HepG2 (cell line): ENCODE results near the gene PRRT1B. TPM values are rescaled to one million over a fixed set of nuclear protein-coding genes. Genes with fewer than 3 reads are reported as not detected.
A peak's percentile ranks its signal among the peaks of the same experiment; 100 is the strongest.

Experiments used
- AGO1 ChIP-seq: fragments of 200-400 bp; formaldehyde crosslinking; IDR thresholded peaks from 2 replicates; pipeline ENCODE4 v1.6.1; 2017; ENCODE audit warnings: mild to moderate bottlenecking, low read depth, low read length, moderate library complexity; ENCODE audit not compliant: poor library complexity, severe bottlenecking
- AGO2 ChIP-seq: fragments of 200-400 bp; formaldehyde crosslinking; optimal IDR thresholded peaks from 2 replicates; pipeline ENCODE3; 2017; ENCODE audit warnings: mild to moderate bottlenecking, low read depth, low read length, moderate library complexity
- CSRNP1 ChIP-seq: sonication (generic); formaldehyde crosslinking; IDR thresholded peaks from 2 replicates; pipeline ENCODE4 v1.8.1; 2023; ENCODE audit warnings: mild to moderate bottlenecking, missing genetic modification reagents
- EED ChIP-seq: sonication (generic); formaldehyde crosslinking; IDR thresholded peaks from 2 replicates; pipeline ENCODE4 v1.5.0; 2020; ENCODE audit warnings: mild to moderate bottlenecking, missing genetic modification reagents
- ELF4 ChIP-seq: sonication (generic); formaldehyde crosslinking; IDR thresholded peaks from 2 replicates; pipeline ENCODE4 v1.5.0; 2020; ENCODE audit warnings: missing genetic modification reagents, mild to moderate bottlenecking, moderate library complexity, borderline replicate concordance
- GABPB1 ChIP-seq: IDR thresholded peaks from 2 replicates; pipeline ENCODE4 v1.6.1; 2016; ENCODE audit warnings: mild to moderate bottlenecking, missing genetic modification reagents, moderate library complexity, missing compliant biosample characterization
- KDM2A ChIP-seq: sonication (generic); formaldehyde crosslinking; IDR thresholded peaks from 2 replicates; pipeline ENCODE4 v1.4.0; 2020; ENCODE audit warnings: low read depth, missing genetic modification reagents, borderline replicate concordance
- MTF1 ChIP-seq: sonication (generic); formaldehyde crosslinking; IDR thresholded peaks from 2 replicates; pipeline ENCODE4 v1.5.0; 2020; ENCODE audit warnings: missing genetic modification reagents
- NFYB ChIP-seq: sonication (generic); formaldehyde crosslinking; IDR thresholded peaks from 2 replicates; pipeline ENCODE4 v1.4.0; 2020; ENCODE audit warnings: missing genetic modification reagents
- PHF21A ChIP-seq: sonication (generic); formaldehyde crosslinking; IDR thresholded peaks from 2 replicates; pipeline ENCODE4 v1.5.0; 2020; ENCODE audit warnings: mild to moderate bottlenecking, missing genetic modification reagents
- PREB ChIP-seq: sonication (generic); formaldehyde crosslinking; IDR thresholded peaks from 2 replicates; pipeline ENCODE4 v1.4.0; 2020; ENCODE audit warnings: missing genetic modification reagents
- PRMT3 ChIP-seq: sonication (generic); formaldehyde crosslinking; IDR thresholded peaks from 2 replicates; pipeline ENCODE4 v1.8.1; 2022; ENCODE audit warnings: low read depth, mild to moderate bottlenecking, moderate library complexity, missing genetic modification reagents, borderline replicate concordance
- RFX3 ChIP-seq: IDR thresholded peaks from 2 replicates; pipeline ENCODE4 v1.6.1; 2016; ENCODE audit warnings: missing biosample characterization, missing genetic modification reagents
- SATB2 ChIP-seq: sonication (generic); formaldehyde crosslinking; IDR thresholded peaks from 2 replicates; pipeline ENCODE4 v1.5.0; 2020; ENCODE audit warnings: missing genetic modification reagents
- SMARCC2 ChIP-seq: fragments of 450-650 bp; IDR thresholded peaks from 2 replicates; pipeline ENCODE4 v1.6.1; 2017; ENCODE audit warnings: antibody characterized with exemption, mild to moderate bottlenecking
- TRAFD1 ChIP-seq: sonication (generic); formaldehyde crosslinking; IDR thresholded peaks from 2 replicates; pipeline ENCODE4 v1.5.1; 2020; ENCODE audit warnings: missing genetic modification reagents, mild to moderate bottlenecking, borderline replicate concordance
- WIZ ChIP-seq: sonication (generic); formaldehyde crosslinking; IDR thresholded peaks from 2 replicates; pipeline ENCODE4 v1.5.1; 2020; ENCODE audit warnings: mild to moderate bottlenecking, missing genetic modification reagents
- ZBTB38 ChIP-seq: sonication (generic); formaldehyde crosslinking; IDR thresholded peaks from 2 replicates; pipeline ENCODE4 v1.5.1; 2020; ENCODE audit warnings: mild to moderate bottlenecking, missing genetic modification reagents
- ZFP37 ChIP-seq: sonication (generic); formaldehyde crosslinking; IDR thresholded peaks from 2 replicates; pipeline ENCODE4 v1.4.0; 2020; ENCODE audit warnings: missing genetic modification reagents, borderline replicate concordance
- ZNF10 ChIP-seq: sonication (generic); formaldehyde crosslinking; IDR thresholded peaks from 2 replicates; pipeline ENCODE4 v1.4.0; 2020; ENCODE audit warnings: mild to moderate bottlenecking, low read depth, missing genetic modification reagents, borderline replicate concordance
- ZNF235 ChIP-seq: sonication (generic); formaldehyde crosslinking; IDR thresholded peaks from 2 replicates; pipeline ENCODE4 v1.8.1; 2023; ENCODE audit warnings: mild to moderate bottlenecking, missing genetic modification reagents, borderline replicate concordance
- ZNF280B ChIP-seq: sonication (generic); formaldehyde crosslinking; IDR thresholded peaks from 2 replicates; pipeline ENCODE4 v1.5.0; 2020; ENCODE audit warnings: missing genetic modification reagents, mild to moderate bottlenecking, borderline replicate concordance
- ZNF354B ChIP-seq: sonication (generic); formaldehyde crosslinking; IDR thresholded peaks from 2 replicates; pipeline ENCODE4 v1.8.0; 2022; ENCODE audit warnings: mild to moderate bottlenecking, missing genetic modification reagents
- ZNF547 ChIP-seq: sonication (generic); formaldehyde crosslinking; IDR thresholded peaks from 2 replicates; pipeline ENCODE4 v1.5.1; 2020; ENCODE audit warnings: mild to moderate bottlenecking, missing genetic modification reagents
- polyA plus RNA-seq, 8 experiments: library from polyadenylated mRNA; depleted of rRNA in 3 of 8; stranded (reverse) in 7 of 8; unstranded in 1 of 8; fragments of >200 nt; fragmentation: Illumina TruSeq in 4 of 8; extraction: Trizol in 4 of 8; gene quantifications; 2 replicates each; pipeline versions ENCODE4 v1.2.1 to v1.2.3, GENCODE V29; 2011 to 2016; ENCODE audit warnings: low read depth in 4 of 8, missing spikeins in 1 of 8, mixed read lengths in 1 of 8; ENCODE audit not compliant: insufficient read depth in 1 of 8
- total RNA-seq, 5 experiments: library from RNA; depleted of rRNA; stranded (reverse); fragments of >200 nt; fragmentation: Illumina TruSeq; extraction: Trizol; gene quantifications; 2 replicates each; pipeline ENCODE4 v1.2.3, GENCODE V29; 2016; ENCODE audit warnings: low read depth in 1 of 5

PRRT1B gene
- total and polyA plus RNA-seq, 2 of the 13 experiments (the other 11 are each of a cell fraction or from before 2014, with no cell fraction given): not detected

- peak; percentile 67; the same call in 1 of the 2 replicates for TF ChIP-seq ZNF547 (CRISPR knock-in tag)
- TF ChIP-seq RFX3 (CRISPR knock-in tag): no peak
- no peak for TF ChIP-seq PREB
- no peak for TF ChIP-seq ELF4 (CRISPR knock-in tag)
- TF ChIP-seq PHF21A: no peak
- 0 out of 2 replicates have a peak, but pooled peaks have one; percentile 35 for TF ChIP-seq PRMT3 (CRISPR knock-in tag)
- TF ChIP-seq ZBTB38 (CRISPR knock-in tag): peak; percentile 17
- no peak for TF ChIP-seq TRAFD1 (CRISPR knock-in tag)
- TF ChIP-seq ZNF280B (CRISPR knock-in tag): no peak
- peak; percentile 64; the same call in 1 of the 2 replicates for TF ChIP-seq WIZ (CRISPR knock-in tag)
- TF ChIP-seq AGO1: no peak
- TF ChIP-seq SMARCC2: no peak
- no peak for TF ChIP-seq ZNF10
- peak; percentile 87; the same call in 1 of the 2 replicates for TF ChIP-seq CSRNP1 (CRISPR knock-in tag)
- peak; percentile 27; the same call in 1 of the 2 replicates for TF ChIP-seq NFYB (CRISPR knock-in tag)
- no peak; the same call in 1 of the 2 replicates for TF ChIP-seq ZNF354B (CRISPR knock-in tag)
- no peak for TF ChIP-seq SATB2 (CRISPR knock-in tag)
- no peak; the same call in 1 of the 2 replicates for TF ChIP-seq EED
- TF ChIP-seq ZFP37 (CRISPR knock-in tag): 0 out of 2 replicates have a peak, but pooled peaks have one; percentile 37
- TF ChIP-seq KDM2A (CRISPR knock-in tag): peak; percentile 100
- 0 out of 2 replicates have a peak, but pooled peaks have one; percentile 46 for TF ChIP-seq ZNF235 (CRISPR knock-in tag)
- TF ChIP-seq MTF1 (CRISPR knock-in tag): no peak
- TF ChIP-seq AGO2: peak; percentile 97
- peak; percentile 84 for TF ChIP-seq GABPB1 (CRISPR knock-in tag)
Measured at GRCh38 chr9:131502781-131503625, 42.3 kb upstream of the PRRT1B start, which contains the start of gene POMT1 (continued).
